ENCODE measurements around the gene YPEL3.

- TF ChIP-seq CTCF (IDR thresholded peaks at IDR 0.05) = no peak
- no peak for TF ChIP-seq POLR2A (IDR thresholded peaks at IDR 0.05)
- no peak for TF ChIP-seq EP300 (IDR thresholded peaks at IDR 0.05)
These were observed 14.6 kb upstream of the YPEL3 start for GRCh38 chr16:30110661-30111060.
